ENCODE measurements around the gene NECAP2.
"Not testable (repeated sequence)": the region's sequence is repeated elsewhere in the genome, so short reads cannot be mapped to it uniquely, and the experiment has no call there.

Gene NECAP2

DNA sequence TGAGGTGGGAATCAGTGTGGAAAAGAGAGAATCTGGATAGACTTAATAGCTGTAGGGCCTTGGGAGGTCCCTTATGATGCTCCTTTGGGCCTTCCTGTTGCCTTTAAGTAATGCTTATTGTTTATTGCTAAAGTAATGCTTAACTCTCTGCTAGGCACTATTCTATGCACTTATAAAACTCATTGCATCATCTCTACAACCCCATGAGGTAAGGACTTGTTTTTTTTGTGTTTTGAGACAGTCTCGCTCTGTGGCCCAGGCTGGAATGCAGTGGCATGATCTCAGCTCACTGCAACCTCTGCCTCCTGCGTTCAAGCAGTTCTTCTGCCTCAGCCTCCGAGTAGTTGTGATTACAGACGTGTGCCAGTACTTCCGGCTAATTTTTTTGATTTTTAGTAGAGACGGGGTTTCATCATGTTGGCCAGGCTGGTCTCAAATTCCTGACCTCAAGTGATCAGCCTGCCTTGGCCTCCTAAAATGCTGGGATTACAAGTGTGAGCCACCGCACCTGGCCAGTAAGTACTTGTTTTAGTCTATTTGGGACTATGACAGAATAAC is 22.3 kb downstream of the NECAP2 start:
- no peak for DNase-seq

DNA sequence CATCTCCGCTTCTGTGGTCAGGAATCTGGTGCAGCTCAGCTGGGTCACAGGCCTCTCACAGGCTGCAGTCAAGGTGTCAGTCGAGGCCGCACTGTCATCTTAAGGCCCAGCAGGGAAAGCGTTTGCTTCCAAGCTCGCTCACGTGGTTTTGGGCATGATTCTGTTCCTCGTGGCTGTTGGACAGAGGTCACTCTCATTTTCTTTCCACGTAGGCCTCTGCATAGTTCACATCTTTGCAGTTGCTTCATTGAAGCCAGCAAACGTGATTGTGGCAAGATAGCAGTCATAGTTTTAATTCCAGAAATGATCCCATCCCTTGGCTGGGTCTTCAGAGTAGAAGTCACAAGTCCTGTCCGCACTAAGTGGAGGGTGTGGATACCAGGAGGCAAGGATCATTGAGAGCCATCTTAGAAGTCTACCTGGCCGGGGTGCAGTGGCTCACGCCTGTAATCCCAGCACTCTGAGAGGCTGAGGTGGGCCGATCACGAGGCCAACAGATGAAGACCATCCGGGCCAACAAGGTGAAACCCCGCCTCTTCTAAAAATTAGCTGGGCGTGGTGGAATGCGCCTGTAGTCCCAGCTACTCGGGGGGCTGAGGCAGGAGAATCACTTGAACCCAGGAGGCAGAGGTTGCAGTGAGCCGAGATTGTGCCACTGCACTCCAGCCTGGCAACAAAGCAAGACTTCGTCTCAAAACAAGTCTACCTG is 24.5 kb downstream of the NECAP2 start:
- DNase-seq, result no peak

DNA sequence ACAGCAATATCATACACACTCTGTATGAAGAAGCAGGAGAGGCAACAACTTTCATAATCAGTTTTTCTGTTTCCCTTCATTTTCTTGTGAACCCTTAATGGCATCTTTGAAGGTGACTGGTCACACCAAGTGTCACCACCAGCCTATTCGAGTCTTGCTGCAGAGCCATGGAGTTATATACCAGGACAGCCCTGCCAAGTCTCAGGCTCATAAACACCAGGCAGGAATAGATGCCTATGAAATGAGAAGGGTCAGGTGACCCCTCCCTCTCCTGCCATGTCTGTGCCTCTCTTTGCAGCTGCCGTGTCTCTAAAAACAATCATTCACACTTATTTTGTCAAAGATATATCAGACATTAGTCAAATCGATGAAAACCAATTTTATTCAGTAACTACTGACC is 28.0 kb downstream of the NECAP2 start:
- DNase-seq, result no peak

DNA sequence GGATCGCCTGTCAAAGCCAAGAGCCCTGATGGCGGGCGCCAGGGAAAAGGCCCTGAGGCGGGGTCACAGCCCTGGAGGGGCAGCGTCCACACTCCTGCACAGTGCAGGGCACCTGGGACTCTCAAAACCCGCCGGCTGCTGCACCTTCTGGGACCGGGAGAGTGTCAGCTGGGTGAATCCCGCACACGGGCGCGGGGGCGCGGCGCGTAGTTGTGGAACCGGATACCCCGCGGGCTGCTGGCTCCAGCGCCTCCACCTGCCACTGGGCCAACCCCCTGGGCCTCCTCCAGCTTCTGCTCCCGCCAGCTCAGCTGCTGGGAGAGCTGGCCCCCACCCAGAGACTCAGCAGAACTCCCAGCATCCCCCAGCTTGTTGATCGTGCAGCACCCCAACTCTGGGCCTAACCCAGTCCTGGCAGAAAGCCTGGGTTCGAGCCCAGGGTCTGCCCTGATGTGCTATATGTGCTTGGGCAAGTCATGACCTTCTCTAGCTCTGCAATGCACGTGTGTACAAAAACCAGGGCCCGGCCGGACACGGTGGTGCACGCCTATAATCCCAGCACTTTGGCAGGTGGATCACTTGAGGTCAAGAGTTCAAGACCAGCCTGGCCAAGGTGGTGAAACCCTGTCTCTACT is 33.8 kb downstream of the NECAP2 start:
- no peak for DNase-seq

DNA sequence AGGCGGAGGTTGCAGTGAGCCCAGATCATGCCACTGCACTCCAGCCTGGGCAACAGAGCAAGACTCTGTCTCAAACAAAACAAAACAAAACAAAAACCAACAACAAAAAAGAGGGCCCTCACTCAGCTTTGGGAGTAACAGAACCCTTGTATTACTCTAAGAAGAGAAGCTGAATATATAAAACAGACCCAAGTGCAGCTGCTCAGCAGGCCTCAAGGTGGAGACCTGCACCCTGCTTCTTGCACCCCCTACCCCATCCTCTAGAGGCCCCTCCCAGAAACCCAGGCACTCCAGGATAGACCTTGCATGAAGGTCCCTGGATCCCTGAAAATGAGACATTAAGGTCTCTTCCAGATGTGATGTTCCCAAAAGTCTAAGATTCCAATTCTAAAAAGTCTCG is 34.4 kb downstream of the NECAP2 start:
- DNase-seq, result not testable (repeated sequence)

DNA sequence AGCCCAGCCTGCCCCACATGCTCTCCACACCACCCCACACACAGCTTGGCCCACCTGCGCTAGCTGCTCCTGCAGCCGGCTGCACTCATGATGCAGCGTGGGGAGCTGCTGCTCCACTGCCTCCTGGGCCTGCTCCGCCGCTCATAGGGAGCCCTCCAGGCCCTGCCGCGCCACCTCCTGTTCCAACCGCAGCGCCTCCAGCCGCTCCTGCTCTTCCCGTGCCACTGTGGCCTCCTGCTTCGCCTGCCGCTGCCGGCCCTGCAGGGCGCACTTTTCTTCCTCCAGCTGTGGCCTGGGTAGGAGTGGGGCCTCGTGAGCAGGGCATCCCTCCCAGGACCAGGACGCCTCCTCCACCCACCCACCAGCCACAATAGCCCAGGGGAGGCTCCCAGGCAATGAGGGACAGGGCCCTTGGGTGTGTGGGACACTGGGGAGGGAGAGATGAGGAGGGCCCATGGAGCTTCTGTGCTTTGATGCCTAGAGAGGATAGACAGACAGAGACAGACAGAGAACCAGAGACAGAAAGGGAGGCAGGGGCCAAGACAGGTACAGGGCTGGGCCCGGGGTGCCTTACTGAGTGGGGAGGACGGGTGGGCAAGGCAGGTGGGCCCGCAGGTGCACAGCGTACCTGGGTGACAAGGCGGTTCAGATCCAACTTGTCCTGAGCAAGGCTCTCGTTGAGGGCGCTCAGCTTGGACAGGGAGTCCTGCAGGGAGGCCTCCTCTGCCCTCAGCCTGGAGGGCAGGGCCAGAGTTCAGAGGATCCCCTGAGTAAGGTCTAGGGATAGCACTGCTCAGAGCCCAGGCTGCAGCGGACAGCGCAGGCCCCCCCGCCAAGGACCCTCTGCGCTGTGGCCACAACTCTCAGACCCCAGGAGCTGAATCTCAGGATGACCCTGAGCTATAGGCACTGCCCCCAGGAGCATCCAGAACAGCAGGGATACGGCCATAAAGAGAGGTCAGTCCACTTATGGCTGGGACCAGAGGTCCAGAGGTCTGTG is 35.5 kb downstream of the NECAP2 start:
- not testable (repeated sequence) for DNase-seq

DNA sequence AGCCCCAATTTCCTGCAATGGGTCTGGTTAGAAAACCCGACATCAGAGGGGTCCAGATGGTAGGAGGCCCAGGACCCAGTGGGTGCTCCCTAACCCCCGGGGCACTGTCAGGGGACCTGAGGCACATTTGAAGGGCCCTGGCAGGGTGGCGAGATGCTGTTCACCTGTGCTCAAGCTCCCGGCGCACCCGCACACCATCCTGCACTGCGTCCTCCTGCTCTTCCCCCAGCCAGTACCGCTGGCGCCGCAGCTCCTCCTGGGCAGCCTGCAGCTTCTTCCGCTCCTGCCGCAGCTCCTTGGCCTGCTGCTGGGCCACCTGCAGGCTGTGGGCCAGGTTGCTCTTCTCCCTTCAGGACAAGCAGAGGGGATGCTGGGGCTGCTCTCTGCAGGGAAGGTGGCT is 37.6 kb downstream of the NECAP2 start:
- no peak for DNase-seq

DNA sequence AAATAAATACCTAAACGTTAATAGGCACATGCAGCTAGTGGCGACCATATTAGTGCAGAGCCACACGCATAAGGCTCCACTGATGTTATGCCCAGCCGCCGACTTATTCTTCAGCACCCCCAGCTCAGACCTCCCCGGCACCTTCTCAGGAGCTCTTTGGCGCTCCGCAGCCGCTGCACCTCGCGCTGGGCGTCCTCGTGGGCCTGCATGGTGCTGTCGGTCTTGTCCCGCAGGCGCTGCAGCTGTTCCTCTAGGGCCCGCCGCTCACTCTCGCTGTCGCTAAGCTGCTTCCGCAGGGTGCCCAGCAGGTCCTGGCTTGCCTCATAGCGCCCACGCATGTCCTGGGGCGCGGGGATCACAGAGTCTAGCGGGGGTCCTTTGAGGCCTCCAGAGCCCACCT is 42.6 kb downstream of the NECAP2 start:
- not testable (repeated sequence) for DNase-seq

DNA sequence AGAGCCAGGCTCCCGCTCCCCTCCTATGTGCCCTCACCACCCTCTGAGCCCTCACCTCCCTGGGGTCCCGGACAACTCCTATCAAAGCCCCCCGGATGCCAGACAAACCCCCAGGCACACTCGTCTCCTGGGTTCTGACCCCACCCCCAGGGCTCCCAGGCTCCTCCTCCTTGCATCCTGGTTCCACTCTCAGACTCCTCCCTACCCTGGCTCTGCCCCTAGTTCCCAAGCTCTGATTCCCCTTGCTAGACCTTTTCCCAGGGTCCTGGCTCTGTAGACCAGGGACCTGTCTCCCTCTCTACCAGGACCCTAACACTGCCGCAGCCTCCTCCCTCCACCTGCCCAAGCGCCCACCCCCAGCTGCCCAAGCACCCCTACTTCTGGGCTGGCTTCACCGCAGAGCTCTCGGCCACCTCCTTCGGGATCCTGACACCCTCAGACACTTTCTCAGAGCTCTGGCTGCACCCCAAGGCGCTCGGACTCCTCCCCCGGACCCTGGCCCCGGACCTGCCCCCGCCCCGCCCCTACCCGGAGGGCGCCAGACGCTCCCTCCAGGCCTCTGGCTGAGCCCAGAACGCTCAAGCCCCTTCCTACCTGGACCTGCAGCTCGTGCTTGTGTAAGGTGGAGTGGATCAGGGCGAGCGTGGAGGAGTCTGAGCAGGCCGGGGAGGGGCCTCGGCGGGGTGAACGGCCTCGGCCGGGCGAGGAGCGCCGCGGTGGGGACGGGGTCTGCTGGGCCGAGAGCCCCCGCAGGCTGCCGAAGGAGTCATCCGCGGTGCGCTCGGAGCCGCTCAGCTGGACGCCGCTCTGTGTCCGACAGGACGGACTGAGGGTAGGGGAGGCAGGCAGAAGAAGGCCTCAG is 43.3 kb downstream of the NECAP2 start:
- DNase-seq, result not testable (repeated sequence)

DNA sequence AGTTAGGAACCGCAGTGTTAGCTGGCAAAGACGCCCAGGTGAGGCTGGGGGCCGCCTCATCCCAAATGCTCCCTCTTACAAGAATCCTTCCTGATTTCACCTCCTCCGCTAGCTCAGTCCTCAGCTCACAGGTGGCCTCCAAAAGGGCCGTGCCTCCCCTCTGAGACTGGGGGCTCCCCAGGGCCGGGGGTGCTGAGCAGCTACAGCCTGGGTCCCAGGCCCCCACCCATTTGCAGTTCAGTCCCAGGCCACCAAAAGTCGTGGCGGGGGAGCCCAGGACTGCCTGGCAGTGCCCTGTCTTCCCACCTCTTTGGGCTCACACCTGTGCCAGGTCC is 43.9 kb downstream of the NECAP2 start:
- no peak for DNase-seq

DNA sequence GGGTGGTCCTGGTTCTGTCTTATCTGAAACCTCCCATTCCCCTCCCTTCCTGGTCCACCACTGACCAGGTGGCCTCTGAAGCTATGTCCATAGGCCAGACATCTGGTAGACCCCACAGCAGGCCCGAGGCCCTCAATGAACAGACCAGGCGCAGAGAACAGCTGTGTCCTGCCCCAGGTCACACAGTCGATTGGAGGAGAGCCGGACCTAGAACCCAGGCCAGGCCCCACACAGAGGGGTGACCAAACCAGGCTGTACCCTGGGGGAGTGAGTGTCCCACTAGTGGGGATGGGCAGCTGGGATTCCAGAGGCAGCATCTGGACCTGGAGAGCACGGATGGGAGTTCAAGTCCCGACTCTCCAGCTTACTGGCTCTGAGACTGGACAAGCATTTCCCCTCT is 44.4 kb downstream of the NECAP2 start:
- no peak for DNase-seq

DNA sequence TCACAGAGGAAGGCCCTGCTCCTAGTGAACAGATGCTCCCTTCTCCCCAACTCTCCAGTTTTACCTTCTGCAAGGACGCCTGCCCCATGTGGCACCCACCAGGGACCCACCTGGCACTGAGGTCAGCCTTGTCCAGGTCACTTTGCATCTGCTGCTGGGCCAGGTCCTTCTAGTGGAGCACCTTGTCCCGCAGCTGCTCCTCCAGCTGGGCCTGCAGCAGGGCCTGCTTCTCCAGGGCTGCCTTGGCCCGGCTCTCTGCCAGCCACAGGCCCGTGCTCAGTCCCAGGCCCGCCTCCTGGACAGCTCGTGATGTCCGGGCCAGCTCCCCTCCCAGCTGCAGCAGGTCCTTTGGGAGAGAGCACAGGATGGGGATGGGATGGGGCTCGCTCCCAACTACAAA is 45.8 kb downstream of the NECAP2 start:
- DNase-seq, result not testable (repeated sequence)

DNA sequence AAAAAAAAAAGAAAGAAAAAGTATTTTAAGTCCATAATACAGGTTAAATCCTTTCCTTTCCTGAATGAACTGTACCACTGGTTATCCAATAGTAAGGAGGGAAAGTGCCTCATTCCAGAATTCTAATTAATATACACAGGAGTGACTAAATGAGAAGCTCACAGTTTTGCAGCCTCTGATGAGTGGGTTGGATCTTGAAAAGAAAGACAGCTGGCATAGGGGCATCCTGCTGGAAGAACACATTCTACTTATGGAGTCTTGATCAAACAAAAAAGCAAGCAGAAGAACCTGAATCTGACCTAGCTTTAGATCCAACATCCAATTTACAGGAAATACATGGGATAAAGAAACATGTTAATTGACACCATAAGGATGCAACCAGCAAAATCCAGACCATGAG is 46.5 kb downstream of the NECAP2 start:
- DNase-seq, result not testable (repeated sequence)

DNA sequence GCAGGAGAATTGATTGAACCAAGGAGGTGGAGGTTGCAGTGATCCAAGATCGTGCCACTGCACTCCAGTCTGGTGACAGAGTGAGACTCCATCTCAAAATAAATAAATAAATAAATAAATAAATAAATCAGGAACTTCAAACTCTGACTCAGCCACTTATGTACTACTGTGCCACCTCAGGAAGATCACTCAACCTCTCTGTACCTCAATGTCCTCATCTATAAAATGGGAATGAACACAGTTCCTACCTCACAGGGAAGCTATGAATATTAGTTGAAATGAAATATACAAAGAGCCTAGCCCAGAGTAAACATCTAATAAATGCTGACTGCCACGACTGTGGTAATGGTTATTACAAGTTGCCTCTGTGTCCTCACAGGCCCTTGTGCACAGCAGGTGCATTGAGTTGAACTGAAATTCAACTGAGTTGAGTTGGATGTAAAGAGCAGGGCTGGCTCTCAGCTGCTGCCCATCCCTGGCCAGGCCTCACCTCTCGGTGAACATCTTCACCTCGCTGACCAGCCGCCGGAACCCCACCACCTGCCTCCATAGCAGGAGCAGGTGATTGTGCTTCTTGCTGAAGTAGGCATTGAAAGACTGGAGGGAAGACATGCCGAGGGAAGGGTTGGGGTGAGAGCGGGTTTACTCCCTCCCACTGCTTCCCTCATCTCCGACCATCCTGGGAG is 48.8 kb downstream of the NECAP2 start:
- DNase-seq, result not testable (repeated sequence)

DNA sequence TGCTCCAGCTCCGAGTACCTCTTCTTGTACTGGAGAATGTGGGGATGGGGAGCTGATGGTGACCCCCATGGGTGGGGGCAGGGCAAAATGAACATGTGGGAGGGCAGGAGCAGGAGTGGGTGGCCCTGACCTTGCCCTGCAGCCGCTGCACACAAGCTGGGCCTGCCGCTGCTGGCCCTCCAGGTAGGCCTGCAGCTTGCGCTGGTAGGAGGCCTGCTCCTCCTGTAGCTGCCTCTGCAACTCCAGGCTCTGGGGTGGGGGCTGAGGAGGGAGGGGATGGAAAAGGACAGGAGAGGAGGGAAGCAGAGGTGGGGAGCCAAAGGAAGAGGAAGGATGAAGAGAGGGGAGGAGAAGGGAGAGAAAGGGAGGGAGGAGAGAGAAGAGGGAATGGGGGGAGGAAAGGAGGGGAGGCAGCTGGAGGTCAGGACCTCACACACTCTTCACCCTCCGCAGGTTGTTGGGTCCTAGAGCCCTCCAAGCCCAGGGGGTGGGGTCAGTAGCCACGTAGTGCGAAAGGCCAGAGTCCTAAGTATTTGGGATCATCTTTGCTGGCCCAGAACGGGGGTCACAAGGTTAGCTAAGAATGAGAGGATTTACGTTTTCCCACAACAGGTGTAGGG is 50.6 kb downstream of the NECAP2 start:
- DNase-seq, result no peak

DNA sequence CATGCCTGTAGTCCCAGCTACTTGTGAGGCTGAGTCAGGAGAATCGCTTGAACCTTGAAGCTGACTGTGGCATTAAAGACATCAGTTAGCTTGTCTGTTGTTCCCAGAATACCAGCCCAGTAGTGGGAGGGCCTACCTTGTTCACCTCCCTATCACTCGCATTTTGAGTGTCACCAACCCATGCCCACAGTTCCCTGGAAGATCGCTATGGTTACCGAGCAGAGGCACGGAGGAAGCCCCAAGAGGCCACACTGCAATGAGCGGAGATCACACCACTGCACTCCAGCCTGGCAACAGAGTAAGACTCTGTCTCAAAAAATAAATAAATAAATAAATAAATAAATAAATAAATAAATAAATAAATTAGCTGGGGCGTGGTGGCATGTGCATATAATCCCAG is 52.4 kb downstream of the NECAP2 start:
- DNase-seq, result peak in 1 of 2 donors; percentile 5

DNA sequence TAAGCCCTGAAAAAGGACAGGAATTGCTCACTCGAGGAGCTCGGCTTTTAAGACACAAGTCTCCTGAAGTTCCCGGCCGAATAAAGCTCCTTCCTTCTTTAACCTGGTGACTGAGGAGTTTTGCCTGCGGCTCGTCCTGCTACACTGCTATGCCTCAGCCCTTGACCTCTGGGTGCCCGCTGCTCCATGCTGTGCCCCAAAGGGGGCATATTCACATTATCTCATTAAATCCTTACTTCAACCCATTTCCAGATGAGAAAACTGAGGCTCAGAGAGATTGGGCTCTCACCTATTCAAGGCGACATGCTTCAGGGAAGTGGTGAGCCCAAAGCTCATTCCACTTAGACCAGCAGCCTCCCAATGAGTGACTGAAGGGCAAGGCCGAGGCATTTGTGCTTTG is 53.2 kb downstream of the NECAP2 start:
- DNase-seq, result not testable (repeated sequence)

DNA sequence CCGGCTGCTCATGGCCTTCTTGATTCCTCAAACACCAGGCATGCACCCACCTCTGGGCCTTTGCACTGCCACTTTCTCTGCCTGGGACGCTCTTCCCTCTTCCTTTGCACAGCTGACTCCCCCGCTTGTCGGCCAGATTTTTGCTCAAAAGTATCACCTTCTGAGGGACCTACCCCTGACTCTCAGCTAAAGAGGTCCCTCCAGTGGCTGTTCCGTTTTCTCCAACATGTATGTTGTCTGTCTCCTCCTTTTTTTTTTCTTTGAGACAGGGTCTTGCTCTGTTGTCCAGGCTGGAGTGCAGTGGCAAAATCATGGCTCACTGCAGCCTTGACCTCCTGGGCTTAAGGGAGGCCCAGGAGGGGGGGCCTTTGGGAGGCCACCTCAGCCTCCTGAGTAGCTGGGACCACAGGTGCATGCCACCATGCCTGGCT is 57.0 kb downstream of the NECAP2 start:
- DNase-seq, result not testable (repeated sequence)

DNA sequence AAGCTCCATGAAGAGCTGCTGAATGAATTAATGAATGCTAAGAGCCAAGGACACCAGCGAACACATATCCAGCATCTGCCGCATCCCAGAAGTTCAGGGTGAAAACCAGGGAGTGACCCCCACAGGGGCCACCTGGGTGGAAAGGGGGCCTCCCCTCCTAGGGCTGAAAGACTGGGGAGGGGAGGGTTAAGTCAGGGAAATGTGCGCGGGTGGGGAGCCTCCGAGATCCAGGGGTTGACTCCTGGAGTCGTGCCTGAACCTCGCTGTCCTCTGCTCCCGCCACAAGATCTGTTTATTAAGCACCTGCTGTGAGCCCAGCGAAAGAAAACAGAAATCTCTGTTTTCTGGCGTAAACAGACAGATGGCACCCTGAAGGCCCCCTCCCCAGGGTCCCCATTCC is 57.5 kb downstream of the NECAP2 start:
- not testable (repeated sequence) for DNase-seq

DNA sequence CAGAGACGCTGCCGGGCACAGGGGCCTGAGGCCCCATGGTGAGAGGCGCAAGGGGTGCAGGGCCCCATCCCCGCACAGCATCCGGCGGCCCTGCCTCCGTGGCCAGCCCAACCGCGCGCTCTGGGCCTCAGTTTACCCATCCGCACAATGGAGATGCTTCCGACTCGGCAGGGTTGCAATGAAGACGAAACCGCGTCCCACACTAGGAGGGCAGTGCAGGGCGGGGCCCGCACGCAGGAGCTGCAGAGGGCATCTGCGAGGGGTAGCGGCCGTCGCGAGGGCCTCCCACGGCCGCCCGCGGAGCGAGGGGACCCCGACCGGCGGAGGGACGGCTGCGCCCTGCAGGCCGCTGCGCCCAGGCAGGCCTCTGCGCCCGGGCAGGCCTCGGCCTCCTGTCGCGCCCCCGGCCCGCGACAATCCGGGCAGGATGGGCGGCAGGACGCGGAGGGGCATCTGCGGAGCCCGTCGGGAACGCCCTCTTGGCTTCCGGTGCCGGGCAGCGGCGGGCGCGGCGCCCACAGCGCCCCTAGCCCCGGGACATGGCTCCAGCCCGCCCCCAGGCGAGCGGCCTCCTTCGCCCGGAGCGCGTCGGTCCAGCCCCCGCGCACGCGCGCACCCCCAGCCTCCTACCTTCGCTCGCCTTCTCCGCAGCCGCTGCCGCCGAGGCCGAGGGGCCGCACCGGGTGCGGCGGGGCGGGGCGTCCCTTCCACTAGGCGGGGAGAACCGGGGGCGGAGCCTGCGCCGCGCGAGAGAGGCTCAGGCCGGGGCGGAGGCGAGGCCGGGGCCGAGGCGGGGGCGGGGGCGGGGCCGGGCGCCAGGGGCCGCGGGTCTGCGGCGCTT is 58.3 kb downstream of the NECAP2 start:
- DNase-seq, result peak; percentile 77 to 80

All from stimulated activated CD4-positive, alpha-beta T cell treated with anti-CD3 and anti-CD28 coated beads, Interleukin-2, amount 100 ng/mL, for 48 hours (primary cell).